GM21367 (cell line): ENCODE measurements around the gene USP7.

Experiments used
- ATAC-seq: cut with Tn5 transposase; IDR thresholded peaks from one replicate; pipeline ENCODE4 v1.9.1; 2021; ENCODE audit not compliant: unreplicated experiment

Gene USP7

DNA sequence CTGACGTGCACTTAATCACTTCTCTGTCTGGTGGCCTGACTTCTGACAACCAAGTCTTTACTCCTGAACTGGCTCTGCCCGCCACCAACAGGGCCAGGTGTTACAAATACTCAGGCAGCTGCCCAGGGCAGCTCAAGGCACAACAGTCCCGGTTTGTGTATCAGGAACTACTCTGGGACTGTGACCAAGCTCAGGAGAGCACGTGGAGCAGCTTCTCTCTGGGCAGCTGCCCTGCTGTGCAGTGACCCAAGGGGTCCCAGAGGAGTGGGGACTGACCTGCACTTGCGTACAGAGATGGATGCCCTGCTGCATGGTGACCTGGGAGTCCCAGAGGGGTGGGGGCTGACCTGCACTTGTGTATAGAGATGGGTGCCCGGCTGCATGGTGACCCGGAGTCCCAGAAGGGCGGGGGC is 59.7 kb downstream of the USP7 start:
- ATAC-seq: no peak

DNA sequence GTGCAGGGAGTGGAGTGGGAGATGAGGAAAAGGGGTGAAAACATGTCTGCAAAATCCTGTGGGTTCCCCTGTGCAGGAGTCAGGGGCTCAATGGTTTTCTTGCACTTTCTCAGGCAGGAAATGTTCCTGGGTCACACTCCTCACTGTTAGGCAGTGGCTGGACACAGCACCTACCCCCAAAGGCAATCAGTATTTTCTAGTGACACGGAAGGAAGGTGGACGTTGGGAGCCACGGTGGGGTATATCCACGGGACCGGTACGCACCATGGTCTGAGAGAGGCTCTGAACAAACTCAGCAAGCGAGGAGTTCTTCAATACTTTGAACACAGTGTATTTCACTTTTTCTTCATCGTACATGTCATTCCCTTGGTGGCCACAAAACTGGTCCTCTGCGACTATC is 60.7 kb downstream of the USP7 start:
- no peak for ATAC-seq

DNA sequence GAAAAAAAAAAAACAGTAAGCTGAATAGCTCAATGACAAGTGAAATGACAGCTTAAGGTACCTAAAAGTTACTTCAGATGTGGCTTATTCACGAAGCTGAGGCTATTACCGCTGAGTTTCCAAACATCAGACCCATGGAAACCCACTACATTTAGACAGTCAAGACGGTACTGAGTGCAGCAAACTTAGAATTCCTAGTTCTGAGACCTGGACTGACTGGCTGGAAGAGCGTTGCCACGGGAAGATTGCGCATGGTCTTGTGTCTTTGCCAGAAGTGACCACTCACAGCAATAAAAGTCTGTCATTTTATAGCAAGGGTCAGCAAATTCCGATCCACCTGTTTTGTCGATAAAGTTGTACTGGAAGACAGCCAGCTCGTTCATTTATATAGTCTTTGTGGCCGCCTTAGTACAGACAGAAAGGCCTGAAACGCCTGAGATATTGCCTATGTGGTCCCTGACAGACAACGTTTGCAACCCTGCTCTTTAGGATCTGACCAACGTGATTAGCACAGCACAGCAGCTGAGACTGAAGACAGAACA is 62.3 kb downstream of the USP7 start:
- ATAC-seq: no peak

DNA sequence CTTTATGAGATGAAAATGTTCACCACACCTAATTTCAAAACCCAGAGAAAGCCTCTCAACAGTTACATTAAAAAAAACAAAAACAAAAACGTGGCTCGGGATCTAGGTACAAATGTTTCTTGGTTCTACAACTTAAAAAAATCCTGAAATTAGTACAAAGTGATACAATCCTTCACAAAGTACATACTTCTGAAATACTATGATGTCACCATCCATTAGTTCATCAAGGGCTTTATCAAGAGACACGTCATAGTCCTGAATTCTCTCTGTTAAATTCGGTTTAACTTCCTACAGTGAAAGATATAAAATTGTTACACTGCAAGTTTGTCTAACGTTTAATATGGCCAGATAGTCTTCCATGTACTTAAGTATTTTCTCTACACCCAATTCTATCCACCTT is 63.4 kb downstream of the USP7 start:
- ATAC-seq: no peak

DNA sequence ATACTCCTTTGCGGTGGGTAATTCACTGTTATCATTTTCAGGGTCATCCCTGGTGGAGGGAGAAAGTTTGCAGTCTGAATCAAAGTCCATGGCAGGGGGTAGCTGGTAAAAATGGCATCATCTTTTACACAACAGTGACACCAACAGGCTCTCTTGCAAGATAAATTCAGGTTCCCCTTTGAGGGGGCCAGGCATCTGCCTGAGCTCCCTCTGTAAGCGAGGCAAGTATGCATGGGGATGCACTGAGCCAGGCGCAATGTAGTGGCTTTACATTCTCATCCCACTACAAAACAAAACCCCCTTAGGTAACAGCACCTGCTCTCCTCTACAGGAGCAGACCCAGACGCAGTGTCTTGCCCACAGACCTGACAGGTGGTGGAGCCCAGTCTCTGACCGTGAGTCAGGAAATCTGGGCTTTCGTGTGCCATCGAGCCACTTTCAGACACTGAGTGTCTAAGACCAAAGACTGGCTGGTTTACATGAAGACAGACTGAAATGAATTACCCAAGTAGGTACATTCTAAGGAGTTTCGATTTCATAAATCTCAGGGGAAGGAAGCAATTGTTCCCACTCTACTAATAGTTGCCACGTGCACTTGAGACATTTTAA is 63.9 kb downstream of the USP7 start:
- no peak for ATAC-seq

DNA sequence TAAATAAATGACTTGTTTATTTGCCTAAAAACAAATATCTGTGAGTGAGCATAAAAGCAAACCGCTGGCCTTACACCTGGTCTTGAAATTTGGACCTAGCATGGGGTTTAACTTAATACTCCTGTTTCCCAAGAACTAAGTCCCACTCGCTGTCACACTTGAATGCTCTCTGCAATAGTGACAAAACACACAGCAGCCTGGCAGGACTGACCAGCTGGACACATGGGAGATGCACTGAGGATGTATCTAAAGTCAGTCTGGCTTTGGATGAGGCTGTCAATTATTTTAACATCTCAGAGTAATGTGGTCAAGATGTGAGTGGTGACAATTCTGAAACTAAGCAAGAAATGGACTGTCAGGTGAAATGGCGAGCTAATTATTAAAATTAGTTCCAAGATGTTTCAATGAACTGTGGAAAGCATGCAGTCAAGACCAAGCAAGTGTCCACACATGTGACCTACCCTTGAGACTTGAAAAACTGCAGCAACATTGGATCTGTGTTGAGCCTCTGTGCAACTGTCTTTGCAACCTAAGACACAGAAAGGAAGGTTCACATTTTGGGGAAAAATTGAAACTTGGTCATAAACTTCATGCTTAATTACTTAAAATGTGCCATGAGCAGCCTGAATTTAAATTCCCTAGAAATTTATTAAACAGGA is 64.9 kb downstream of the USP7 start:
- ATAC-seq: no peak

DNA sequence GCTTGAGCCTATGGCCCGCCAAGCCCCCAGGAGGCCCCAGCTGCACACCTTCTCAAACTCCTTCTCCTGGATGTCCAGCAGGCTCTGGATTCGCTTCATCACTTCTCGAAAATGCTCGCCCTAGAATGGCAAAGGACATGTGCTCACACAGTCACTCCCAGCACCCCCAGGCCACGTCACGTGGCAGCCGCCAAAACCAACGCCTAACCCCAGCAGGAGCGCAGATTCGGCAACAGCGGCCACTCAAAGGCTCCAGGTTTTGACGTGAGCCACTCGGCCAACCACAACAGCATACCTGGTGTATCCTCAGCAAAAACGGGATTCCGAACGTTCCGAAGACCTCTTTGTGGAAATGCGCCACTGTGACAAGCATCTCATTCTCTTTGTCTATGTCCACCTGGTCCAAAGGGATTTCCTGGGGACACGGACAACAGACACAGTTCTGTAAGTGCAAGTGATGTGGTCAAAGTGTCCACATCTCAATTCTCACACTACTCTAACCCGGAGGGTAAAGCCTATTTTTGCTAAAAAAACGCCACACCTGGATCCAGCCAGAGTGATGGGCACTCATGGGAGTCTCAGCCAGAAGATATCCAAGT is 68.9 kb downstream of the USP7 start:
- ATAC-seq: no peak

DNA sequence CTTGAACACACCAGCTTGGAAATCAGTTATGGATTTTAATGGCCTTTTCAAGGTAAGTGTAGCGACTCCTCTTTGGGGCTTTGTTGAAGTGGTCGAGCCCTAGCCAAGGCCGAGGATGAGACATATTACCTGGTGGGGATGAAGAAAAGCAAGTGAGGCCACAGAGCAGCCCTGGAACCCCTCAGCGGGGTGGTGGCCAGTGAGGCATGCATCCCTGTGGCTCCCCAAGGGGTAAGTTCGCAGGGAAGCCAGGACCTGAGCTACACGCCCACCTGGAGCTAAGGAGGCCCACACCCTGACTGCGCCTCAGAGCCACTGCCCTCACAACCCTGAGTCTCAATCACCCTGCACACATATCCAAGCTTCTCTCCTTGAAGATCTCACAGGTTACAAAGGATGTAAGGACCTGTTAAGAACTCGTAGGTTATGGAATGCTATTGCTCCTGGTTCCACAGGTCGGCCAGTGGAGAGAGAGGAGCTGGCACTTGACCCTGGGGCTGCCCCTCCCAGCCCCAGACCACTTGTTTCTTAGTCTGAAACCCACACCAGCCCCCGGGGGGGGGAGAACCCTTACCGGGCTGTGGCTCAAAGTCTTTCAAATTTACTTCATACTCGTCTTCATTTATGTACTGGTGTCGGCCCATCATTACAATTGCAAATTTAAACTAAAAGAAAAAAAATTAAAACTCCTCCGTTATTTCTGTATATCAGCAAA is 69.6 kb downstream of the USP7 start:
- no peak for ATAC-seq

DNA sequence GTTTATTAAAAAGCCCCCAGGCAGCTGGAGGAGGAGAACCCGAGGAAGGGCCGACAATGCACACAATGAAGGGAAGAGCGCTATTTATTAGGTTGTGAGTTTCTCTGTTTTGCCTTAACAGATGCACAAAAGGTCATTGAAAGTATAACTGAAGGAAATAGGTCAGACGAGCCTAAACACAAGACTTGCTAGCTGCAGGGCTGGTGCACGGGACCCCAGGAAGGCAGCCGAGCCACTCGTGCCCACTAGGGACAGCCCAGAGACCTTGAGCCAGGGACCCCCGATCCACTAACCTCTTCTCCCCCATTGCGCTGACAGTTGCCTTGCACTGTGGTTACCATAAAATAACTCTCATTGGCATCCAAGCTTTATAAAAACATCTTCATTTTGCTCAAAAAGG is 70.3 kb downstream of the USP7 start:
- no peak for ATAC-seq

DNA sequence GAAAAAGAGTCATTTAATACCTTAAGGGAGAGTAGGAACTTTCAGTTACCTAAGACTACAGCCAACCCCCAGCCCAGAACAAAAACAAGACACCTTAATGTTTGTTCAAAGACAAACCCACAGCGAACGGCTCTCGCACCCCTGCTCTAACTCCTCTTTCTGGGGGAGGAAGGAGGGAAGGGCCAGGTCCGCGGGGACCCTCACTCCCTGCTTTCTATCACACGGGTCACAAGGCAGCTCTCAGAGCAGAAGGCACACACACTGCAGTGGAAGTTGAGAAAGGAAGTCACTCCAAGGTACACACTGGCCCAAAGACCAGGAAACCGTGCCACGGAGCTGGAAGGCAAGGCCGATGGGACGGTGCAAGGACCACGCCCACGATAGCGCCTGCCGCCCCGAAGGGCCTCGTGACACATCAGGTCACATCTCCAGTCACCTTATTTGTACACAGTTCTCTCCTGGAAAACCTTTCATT is 71.6 kb downstream of the USP7 start:
- peak; percentile 17 for ATAC-seq

DNA sequence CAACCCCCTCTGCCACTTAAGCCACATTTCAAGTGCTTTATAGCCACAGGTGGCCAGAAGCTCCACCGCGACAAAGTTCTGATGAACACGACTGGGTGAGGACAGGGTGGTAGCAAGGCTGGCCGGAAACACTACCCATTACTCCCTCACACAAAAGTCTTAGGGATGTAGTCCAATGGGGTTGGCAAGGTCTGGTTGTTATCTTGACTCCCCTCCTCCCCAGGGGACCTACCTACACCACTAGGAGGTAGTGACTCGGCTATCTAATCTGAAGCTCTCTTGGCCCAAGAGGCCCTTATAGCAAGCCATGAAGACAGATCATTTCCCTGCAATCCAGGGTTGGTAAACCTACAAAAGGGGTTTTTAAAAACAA is 73.2 kb downstream of the USP7 start:
- ATAC-seq: no peak

DNA sequence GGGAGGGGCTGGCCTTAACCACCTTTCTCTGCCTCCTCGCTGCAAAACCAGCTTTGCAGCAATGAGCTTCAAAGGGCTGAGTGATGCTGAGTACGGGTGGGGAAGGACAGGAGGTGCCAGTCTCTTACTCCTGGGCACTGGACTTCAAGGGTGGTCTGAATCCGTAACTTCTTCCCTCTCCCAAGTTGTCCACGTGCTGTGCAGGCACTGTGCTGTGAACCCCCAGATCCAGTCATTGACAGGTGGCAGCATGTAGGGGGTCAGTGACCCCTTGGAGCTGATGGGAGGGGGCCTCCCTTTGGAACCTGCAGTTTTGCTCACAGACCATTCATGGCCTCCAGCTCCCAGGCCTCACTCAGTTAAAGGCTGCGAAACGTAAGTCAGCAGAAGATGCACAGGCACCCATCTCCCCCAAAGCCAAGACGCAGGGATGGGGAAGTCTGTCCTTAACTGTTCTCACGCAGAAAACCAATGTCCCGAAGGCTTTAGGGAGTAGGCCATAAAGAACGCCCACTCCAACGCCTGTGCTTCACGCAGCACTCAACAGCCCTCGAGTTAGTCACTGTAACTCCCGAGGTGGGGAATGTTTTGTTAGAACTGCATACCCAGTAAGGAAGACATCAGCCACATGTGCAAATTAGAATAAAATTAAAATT is 73.7 kb downstream of the USP7 start:
- no peak for ATAC-seq

DNA sequence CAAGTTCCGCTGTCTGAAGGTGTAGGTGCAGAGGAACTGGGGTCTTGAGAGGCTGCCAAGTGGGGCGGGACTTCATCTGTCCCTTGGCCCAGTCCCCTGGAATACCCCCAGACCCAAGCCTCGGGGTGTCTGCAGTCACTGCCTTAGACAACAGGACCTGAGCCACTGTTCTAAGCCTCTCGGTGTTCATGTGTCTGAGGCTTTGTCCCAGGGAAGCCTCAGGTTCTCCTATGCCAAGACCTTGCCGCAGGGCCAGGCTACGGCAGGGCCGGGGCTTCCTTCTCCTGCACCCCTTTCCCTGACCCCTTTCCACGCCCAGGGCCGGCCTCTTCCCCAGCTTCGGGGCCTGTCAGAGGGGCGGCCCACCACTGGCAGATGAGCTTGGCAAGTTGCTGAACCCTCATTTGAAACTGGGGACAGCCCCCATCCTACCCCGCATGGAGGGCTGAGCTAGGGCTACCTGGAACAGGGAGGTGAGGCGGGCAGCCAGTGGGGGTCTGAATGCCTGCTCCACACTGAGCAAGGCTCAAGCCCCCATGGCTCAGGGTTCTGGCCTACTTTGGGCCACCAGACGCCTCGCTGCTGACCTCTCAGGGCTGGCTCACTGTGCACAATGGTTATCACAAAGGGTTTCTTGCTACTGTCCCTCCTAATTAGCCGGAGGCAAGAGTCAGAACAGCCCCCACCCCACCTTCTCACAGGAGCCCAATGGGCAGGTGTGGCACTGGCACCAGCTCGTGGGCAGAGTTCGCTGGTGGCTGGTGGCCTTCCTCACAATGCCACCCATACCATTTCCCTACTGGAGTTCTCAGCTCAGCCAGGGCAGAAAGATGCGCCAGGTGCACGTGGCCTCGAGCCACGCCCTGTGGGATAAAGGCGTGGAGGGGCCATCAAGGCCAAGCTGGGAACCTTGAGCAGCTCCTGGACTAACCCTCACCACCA is 74.5 kb downstream of the USP7 start:
- no peak for ATAC-seq

DNA sequence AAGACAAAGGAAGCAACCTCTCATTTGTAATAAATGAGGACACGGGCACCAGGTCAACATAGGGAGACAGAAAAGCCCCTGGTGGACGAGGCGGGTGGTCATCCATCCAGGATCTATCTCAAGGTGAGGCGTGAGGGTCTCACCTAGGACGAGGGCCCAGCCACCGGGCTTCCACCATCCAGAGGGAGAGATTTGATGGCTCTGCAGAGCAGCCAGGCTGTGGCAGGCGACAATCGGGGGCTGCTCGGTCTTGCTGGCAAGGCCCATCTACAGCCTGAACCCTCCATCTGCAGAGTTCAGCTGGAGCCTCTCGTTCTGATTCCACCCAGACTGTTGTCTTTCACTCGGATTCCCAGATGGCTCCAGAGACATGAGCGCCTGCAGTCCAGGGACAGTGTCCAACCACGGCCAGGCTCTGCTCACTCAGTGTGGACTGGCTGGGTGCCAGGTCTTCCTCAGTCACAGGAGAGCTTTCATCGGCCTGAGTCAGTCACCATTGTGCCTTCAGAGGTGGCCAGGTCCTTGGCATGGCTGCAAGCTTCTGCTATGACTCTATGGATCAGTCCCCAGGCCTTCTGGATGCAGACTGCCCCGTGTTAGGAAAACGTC is 75.7 kb downstream of the USP7 start:
- ATAC-seq: no peak

DNA sequence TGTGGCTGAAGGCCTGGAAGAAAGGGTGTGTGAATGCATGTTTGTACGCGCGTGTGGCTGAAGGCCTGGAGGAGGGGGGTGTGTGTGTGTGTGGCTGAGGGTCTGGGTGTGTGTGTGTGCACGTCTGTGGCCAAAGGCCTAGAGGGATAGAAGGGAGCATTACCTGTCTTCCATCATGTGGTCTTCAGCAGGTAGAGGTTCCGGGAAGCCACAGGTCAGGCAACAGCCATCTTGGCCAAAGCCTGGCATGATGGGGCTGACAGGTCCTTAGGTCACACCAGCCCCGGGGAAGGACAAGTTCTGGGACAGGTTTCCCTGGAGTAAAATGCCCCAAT is 76.3 kb downstream of the USP7 start:
- ATAC-seq: no peak

DNA sequence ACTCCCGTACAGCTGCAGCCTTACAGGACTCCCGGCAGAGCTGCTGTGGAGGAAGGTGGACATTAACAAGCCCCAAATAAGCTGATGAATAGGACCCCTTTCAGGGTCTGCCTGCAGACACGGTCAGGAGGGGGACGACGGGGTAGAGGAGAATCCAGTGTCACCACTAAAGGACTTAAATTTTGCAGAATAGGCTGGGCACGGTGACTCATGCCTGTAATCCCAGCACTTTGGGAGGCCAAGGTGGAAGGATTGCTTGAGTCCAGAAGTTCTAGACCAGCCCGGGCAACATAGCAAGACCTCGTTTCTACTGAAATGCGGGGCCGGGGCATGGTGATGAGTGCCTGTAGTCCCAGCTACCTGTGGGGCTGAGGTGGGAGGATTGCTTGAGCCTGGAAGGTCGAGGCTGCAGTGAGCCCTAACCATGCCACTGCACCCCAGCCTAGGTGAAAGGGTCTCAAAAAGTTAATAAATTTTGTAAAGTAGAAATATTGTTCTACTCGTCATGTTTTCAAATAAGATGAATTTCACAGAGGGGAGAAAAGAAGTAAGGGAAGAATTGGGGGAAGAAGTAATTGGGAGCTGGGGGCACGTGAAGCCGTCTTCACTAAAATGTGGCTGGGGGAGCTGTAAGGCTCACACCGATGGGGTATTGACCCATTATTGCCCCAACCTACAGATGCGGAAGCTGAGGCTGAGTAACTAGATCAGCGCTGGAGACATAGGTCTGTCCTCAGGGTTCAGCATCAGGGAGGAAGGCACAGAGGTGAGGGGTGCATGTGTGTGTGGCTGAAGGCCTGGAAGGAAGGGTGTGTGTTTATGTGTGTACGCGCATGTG is 76.9 kb downstream of the USP7 start:
- no peak for ATAC-seq

DNA sequence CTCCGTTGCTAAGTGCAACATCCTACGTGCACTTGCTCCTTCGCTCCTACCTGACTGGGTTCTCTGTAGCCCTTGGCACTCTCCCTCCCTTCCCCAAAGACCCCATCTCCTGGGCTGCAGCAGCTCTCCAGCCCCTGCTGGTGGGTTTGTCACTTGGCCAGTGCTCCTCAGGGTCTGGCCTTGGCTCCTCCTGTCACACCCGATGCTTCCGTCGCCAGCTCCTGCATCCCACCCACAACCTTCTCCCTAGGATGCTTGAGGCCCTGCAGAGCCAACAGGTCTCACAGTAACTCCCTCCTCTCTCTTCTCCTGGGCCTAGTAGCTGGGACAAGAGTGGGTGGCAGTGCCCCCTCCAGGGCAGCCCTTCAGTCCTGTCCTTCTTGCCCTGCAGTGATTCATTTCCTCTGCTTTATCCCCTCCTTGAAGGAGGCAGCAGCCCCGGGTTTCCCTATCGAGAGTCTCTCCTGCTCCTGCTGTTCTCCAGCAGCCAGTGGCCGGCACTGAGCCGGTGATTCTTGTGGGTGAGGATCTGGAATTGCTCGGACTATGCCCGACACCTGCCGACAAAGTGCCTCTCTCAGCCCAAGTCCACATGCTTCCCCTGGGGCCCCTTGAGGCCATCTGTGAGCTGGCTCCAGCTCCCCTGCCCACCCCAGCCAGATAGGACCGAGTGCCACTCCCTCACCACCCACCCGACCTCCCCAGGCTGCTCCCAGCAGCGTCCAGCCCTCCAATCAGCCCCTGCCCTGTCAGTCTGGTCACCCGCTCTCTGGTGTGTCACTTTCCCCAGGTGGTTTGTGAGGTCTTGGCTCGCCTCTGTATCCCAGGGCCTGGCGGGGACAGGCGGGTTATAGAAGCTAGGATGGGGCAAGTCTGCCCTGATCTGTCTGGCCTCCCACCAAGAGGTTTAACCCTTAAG is 77.8 kb downstream of the USP7 start:
- no peak for ATAC-seq
